HG03439 (cell line): ENCODE data around the gene ZNF665.
"Not testable (repeated sequence)": the region's sequence is repeated elsewhere in the genome, so short reads cannot be mapped to it uniquely, and the experiment has no call there.

Experiments used
- ATAC-seq: cut with Tn5 transposase; IDR thresholded peaks from one replicate; pipeline ENCODE4 v1.9.1; 2021; ENCODE audit warnings: mild to moderate bottlenecking, moderate library complexity; ENCODE audit not compliant: unreplicated experiment

ZNF665 gene

DNA sequence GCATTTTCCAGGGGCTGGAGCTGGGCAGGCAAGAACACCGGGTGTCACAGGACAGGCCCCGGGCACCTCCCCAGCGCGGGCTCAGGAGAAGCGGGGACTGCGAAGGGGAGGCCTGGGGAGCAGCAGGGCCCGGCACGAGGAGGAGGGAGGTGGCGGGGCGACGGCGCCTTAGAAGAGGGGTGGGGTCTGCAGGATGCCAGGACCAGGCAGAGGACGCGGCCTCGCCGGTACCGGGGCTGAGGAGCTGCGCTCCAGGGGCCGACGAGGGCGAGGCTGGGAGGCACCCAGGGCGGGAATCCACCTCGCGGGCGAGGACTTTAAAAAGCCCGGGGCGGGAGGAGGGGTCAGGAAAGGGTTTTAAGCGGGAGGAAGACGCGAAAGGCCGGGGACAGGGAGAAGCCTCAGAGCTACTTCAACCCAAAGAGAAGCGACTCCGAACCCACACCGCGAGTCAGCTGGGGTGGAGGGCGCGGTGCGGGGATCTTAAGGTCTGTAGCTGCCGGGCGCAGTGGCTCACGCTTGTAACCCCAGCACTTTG, 35.0 kb downstream of the ZNF665 start:
- ATAC-seq = no peak

DNA sequence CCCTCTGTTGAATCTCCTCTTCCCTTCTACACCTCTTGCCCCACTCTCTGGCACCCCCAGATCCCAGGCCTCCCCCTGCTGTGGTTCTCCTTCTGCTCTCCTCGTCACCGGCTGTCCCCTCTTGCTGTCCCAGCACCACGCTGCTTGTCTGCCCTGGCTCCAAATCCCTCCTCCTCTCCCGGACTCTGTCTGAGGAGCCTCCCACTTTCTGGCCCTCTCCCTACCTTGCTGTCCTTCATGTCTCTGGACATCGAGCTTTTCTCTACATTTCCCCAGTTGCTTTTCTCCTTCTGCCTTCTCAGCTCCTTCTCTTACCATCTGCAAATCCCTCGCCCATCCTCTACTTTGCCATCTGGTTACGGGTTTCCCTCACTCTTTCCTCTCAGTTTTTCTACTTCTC, 35.5 kb downstream of the ZNF665 start:
- no peak for ATAC-seq

DNA sequence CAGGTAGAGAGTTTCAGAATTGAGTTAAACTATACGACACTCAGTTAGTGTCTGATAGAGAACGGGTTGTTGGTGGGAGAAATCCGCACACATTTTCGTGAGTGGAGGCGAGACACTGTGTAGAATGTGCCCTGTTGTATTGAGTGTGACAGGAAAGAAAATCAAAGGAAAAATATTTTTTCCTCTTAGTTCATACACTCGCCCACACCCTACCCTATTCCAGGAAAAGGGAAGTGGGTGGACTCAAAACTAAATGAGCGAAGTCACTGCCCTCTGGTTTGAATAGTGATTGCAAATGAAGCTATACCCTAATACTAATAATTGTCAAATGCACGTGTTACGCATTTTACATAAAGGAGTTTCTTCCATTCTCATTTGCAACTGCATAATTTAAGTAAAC, 36.3 kb downstream of the ZNF665 start:
- ATAC-seq = no peak

DNA sequence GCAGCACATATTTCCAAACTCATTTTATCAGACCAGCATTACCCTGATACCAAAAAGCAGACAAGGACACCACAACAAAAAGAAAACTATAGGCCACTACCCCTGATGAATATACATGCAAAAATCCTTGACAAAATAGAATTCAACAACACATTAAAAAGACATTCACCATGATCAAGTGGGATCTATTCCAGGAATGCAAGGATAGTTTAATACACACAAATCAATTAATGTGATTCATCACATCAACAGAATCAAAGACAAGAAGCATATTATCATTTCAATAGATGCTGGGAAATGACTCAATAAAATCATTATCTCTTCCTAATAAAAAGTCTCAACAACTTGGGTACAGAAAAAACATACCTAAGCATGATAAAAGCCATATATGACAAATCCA, 45.5 kb downstream of the ZNF665 start:
- no peak for ATAC-seq

DNA sequence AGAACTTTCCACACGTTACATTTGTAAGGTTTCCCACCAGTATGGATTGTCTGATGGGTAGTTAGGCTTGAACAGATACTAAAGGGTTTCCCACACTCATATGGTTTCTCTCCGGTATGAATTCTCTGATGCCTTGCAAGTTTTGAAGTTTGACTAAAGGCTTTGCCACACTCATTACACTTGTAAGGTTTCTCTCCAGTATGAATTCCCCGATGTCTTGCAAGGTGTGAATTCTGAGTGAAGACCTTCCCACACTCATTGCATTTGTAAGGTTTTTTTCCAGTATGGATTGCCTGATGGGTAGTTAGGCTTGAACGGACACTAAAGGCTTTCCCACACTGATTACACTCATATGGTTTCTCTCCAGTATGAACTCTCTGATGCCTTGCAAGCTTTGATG, 52.8 kb downstream of the ZNF665 start:
- ATAC-seq = no peak

DNA sequence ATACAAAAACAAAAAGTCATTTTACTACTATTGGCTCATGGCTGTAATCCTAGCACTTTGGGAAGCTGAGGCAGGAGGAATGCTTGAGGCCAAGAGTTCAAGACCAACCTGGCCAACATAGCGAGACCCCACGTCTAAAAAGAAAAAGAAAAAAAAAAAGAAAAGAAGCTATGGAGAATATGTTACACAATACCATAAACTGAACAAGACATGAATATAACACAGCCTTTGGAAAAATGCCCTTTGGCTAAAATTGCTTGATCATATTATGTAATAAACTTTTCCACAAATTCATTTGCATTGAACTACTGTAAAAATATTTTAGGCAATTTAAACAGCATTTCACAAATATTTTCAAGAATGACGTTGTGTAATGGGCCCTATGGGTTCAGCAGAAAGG, 56.7 kb downstream of the ZNF665 start:
- no peak for ATAC-seq

DNA sequence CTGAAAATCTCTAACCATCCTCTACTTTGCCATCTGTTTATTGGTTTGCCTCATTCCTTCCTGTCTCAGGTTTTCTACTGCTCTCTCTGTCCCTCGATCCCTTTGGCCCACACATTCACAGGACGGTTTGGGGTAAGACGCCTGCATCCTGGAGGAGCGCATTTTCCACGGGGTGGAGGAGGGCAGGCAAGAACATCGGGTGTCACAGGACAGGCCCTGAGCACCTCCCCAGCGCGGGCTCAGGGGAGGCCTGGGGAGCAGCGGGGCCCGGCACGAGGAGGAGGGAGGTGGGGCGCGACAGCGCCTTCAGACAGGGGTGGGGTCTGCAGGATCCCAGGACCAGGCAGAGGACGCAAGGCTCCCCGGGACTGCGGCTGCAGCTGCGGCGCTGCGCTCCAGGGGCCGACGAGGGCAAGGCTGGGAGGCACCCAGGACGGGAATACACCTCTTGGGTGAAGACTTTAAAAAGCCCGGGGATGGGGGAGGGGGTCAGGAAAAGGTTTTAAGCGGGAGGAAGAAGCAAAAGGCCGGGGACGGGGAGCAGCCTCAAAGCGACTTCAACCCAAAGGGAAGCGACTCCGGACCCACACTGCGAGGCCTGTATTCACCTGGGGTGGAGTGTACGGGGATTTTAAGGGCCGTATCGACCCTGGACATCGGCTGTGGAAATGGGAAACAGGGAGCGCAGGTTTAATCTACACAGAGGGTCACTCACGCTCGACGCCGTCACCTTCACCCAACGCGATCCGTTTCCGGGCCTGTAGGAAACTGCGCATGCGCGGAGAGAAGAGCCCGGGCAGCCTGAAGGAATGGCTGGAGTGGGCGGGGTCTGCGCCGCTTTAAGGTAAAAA, 60.8 kb downstream of the ZNF665 start, which contains the start of gene ZNF415:
ZNF415 (minus strand) TSS at position 770 of the 851 bp plus-strand sequence. CDS start 10,234 bp downstream, outside the sequence.
- ATAC-seq = no peak

DNA sequence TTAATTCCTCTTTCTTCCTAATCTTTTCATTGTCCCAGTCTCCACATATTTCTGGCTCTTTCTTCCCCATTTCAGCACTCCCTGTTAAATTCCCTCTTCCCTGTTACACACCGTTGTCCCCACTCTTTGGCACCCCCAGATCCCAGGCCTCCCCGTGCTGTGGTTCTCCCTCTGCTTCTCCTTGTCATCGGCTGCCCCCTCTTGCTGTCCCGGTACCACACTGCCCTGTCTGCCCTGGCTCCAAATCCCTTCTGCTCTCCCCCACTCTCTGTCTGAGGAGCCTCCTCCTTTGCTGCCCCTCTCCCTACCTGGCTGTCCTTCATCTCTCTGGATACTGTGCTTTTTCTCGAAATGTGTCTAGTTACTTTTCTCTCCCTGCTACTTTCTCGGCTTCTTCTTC, 61.4 kb downstream of the ZNF665 start:
- no peak for ATAC-seq

DNA sequence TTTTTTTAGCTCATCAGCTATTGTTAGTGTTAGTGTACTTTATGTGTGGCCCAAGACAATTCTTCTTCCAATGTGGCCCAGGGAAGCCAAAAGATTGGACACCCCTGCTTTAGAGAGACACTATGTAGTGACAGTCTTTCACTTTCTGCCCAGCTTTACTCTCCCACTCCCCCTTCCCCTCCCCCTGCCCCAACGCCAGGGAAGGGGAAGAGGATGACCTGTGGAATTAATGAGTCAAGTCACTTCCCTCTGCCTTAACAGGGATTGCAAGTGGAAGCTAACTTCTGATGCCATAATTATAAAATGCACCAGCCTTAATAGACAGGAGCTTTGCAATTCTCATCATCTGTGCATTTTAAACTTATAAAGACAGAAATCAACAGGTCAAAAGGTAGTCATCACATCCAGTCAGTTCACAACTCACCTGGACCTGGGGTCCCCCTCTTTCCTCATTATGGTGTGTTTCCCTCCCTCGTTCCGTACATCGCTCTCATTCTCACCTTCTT, 62.0 kb downstream of the ZNF665 start:
- no peak for ATAC-seq

DNA sequence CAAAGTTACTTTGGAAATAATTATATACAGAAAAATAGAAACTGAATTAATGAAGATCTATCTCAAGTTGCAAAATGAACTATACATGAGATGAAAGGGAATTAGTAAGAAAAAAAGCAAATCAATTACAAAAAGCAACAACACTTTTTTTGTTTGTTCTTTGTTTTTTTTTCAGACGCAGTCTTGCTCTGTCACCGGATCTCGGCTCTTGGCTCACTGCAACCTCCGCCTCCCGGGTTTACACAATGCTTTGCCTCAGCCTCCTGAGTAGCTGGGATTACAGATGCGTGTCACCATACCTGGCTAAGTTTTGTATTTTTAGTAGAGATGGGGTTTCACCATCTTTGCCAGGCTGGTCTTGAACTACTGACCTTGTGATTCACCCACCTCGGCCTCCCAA, 62.7 kb downstream of the ZNF665 start:
- ATAC-seq = no peak

DNA sequence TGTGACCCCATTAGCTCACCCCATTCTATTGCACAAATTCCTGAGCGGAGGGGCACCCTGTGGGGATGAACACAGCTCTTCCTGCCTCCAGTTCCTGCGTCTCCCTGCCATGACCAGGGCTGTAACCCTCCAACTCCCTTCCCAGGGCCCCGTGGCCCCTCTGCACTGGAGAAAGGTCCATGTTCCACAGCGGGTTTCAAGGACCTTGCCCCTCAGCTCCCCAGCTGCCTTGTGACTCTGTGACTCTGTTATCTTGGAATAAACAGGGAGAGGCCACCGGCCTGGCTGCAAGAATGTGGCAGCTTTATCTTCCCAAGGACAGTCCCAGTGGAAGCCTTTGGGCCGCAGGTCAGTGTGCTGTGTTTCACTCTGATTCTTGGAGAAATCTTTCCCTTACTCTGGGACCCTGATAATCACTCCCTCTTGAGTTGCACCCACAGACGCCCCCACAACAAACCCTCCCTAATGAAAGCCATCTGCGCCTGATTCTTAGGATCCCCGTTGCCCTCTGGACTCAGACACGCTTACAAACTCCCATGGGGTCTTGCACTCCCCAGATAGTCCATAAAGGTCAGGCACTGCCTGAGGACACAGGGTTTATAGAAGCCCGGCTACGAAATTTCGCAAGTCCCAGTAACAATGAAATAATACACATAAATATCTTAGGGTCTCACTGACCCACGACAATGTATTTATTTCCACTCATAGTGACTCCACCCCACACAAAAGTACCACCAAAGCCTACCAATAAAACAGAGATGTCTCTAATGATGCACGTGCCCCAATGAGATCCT, 66.2 kb downstream of the ZNF665 start:
- ATAC-seq = not testable (repeated sequence)

DNA sequence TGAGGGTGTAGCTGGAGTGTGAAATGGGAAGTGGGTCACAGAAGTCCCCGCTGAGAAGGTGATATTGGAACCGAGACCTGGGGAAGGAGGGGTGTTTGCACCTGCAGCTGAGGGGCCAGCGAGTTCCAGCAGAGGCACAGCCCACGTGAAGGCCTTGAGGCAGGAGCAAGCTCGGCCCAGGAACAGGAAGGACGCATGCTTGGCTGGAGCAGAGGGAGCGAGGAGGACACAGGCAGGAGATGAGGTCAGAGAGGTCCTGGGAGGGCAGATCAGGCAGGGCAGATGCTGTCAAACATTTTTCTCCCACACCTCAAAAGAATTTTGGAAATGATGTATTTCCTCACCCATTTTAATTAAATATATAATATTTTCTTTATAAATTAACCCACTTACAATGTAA, 69.8 kb downstream of the ZNF665 start:
- ATAC-seq = no peak
